NCI-H2196 (cell line): Measurements from ENCODE around the gene SCNN1G.
"Not testable (repeated sequence)": the region's sequence is repeated elsewhere in the genome, so short reads cannot be mapped to it uniquely, and the experiment has no call there.

ENCODE experiments used
- DNase-seq: peaks from one replicate; lab custom pipeline; 2025; ENCODE audit not compliant: unreplicated experiment; lab: John Stamatoyannopoulos, UW

Gene SCNN1G

GRCh38 chr16:23182679-23183542 is at the start of gene SCNN1G:
Gene SCNN1G, plus strand, starts transcription at chr16:23182745. Its CDS starts 3,527 bp downstream, at chr16:23186272.
- no peak for DNase-seq

- DNase-seq = no peak
Measured at GRCh38 chr16:23132775-23133463, 49.6 kb upstream of the SCNN1G start.

GRCh38 chr16:23134274-23134673 is 48.3 kb upstream of the SCNN1G start:
- peak; percentile 73 for DNase-seq

GRCh38 chr16:23137256-23137655 is 45.3 kb upstream of the SCNN1G start:
- DNase-seq = no peak

- no peak for DNase-seq
Measured at GRCh38 chr16:23137818-23138217, 44.7 kb upstream of the SCNN1G start.

GRCh38 chr16:23140107-23140506 is 42.4 kb upstream of the SCNN1G start:
- no peak for DNase-seq

DNA sequence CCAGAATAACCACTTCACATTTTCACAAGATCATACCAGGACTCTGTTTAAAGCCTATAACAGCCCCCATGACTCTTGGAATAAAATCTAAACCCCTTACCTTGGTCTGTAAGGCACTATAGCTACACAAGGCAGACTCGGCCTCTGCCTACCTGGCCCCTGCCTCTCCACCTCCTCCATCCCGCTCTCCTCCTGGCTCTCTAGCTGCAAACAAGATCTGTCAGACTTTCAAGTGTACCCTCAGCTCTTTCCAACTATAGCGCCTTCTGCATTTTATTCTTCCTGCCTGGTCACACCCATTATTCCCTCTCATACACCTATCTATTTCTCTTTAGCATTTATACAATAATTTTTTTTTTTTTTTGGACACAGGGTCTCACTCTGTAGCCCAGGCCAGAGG is 41.5 kb upstream of the SCNN1G start:
- DNase-seq = no peak

DNA sequence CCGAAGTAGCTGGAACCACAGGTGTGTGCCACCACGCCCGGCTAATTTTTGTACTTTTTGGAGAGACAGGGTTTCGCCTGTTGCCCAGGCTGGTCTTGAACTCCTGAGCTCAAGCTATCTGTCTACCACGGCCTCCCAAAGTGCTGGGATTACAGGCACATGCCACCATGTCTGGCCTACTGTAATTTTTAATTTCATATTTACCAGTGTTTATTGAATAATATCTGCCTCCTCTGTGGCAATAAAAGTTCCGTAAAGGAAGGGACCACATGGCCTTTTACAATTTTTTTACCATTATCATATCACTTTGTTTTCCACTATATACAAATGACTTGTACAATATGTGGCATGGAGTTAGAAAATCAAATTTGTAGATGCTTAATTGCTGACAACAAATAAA is 41.0 kb upstream of the SCNN1G start:
- no peak for DNase-seq

DNA sequence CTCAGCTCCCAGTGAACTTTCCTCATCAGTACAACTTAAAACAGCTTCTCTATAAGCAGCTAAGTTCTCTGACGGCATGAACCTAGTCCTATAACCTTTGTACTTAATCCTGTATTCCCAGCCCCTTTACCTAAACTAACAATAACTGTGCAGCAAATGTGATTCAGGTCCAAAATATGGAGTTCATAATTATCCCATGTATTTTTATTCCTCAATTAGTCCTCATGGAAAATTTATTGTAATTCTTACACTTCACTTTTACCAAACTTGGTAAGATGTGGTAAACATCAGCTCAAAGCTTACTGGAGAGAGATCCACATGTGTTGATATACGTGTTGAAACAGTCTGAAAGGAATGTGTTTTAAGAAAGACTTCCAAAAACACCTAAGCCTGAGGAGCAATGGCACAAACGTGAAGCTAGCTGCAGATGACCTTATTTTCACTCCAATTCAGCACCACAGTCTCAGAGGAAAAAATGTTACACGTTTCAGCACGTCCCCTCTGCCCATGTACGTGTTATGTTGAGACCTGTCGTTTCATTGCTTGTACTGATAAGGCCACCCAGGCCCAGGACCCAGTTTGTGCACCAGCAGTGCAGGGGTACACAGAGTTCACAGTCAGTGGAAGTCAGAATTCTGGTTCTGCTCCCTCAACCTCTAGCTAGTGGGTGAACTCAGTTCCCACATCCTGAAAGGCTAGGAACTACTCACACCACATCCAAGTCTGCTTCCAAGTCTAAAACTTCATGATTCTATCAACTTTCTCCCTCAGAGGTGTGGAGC is 40.4 kb upstream of the SCNN1G start:
- no peak for DNase-seq

DNA sequence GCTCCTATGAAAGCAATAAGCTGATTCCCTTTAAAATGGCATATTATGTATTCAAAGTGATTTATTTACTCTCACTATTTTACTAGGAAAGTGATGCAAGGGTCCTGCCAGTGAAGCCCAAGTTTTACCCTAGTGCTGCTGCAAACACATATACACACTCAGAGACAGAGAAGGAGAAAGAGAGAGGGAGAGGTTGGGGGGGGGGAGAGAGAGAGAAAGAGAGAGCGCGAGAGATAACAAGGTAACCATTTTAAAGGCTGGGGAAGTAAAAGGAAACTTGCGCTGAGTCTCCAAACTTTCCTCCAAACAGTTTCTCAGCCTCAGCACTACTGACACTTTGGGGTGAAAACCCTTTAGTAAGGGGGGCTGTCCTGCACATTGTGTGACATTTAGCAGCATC is 39.2 kb upstream of the SCNN1G start:
- no peak for DNase-seq

DNA sequence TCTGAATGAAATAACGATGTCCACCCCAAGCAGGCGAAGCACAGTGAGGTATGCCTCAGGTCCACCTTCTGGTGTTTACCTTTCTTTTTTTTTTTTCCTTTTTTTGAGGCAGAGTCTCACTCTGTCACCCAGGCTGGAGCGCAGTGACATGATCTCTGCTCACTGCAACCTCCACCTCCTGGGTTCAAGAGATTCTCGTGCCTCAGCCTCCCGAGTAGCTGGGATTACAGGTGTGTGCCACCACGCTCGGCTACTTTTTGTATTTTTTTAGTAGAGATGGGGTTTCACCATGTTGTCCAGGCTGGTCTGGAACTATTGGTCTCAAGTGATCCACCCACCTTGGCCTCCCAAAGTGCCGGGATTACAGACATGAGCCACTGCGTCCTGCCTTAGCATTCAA is 38.2 kb upstream of the SCNN1G start:
- not testable (repeated sequence) for DNase-seq

GRCh38 chr16:23145186-23145585 is 37.4 kb upstream of the SCNN1G start:
- peak; percentile 14 for DNase-seq

DNA sequence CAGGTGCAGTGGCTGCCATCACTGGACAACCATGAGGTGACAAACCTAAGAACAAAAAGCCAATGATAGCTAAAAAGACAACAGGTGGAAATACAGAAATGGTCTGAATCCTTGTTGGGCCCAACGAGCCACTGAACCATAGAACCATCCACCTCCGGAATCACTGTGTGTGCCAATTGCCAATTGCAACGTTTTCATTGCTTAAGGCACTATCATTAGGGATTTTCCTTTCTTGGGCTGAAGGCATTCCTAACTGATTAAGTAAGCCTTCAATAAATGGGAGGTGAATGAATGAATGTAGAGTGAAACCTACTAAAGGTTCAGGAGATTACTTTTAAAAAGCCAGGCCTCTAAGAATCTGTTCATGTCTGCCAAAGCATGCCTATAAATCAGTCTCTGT is 36.9 kb upstream of the SCNN1G start:
- DNase-seq = no peak

DNA sequence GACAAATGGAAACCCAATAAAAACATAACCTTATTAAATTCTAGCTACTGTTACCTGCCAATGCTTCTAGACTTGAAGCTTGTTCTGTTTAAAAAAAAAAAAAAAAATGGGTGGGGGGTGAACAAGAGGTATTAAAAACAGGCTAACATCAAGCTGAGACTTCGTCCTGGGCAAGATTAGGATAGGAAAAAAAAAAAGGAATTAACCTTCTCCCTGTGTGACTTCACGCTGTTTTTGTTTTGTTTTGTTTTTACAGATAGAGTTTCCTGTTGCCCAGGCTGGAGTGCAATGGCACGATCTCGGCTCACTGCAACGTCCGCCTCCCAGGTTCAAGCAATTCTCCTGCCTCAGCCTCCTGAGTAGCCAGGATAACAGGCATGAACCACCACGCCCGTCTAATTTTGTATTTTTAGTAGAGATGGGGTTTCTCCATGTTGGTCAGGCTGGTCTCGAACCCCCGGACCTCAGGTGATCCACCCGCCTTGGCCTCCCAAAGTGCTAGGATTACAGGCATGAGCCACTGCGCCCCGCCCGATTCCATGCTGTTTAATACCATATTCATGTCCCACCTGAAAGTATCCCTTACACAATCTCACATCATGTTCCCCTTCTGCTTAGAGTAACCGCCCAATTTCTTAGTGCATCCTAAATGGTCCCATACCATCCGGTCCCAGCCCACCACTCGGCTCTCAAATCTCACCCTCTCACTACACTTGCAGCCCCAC is 35.5 kb upstream of the SCNN1G start:
- no peak for DNase-seq

DNA sequence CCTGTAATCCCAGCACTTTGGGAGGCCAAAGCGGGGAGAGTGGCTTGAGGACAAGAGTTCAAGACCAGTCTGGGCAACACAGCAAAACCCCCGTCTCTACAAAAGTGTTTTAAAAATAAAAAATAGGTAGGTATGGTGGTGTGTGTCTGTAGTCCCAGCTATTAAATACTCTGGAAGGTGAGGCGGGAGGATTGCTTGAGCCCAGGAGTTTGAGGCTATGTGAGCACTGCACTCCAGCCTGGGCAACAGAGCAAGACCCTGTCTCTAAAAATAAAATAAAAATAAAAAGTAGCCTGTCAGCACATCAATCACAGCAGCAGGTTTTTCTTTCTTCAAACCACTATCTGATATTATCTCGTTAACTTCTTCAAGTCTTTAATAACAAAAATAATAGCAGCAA is 34.9 kb upstream of the SCNN1G start:
- DNase-seq = no peak

GRCh38 chr16:23148166-23148512 is 34.4 kb upstream of the SCNN1G start:
- no peak for DNase-seq

DNA sequence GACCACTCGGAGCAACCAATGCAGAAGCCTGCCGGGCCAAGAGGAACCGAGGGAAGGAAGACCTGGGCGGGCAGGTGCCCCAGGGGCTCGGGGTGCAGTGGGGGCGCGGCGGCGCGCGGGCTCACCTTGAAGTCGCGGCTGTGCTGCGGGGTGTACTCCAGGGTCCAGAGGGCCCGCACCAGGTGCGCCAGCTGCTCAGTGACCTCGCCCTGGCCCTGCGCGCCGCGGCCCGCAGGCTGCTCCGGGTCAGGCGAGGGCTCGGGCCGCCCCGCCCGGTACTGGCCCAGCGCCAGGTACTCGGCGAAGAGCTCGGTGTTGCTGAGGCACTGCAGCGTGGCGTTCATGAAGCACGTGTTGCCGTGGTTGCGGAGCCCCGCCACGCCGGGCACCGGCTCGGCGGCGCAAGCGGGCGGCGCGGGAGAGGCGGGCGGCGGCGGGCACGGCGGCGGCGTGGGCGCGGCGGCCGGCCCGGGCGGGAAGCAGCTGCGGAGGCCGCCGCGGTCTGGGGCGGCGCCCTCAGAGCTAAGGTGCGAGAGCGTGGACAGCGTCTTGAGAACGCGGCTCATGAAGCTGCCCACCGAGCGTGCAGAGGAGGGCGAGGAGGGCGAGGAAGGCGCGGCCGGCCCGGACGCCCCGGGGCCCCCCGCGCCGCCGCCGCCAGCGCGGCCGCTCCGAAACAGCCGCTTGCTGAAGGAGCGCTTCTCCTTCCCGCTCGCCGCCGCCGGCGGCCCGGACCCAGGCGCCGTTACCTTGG is 33.9 kb upstream of the SCNN1G start:
- DNase-seq = peak; percentile 73

- DNase-seq = peak; percentile 97
Measured at GRCh38 chr16:23149267-23149992, 33.1 kb upstream of the SCNN1G start, which contains the start of gene USP31. Gene USP31, minus strand, starts transcription at chr16:23149452. Its CDS starts 182 bp downstream, at chr16:23149270.

DNA sequence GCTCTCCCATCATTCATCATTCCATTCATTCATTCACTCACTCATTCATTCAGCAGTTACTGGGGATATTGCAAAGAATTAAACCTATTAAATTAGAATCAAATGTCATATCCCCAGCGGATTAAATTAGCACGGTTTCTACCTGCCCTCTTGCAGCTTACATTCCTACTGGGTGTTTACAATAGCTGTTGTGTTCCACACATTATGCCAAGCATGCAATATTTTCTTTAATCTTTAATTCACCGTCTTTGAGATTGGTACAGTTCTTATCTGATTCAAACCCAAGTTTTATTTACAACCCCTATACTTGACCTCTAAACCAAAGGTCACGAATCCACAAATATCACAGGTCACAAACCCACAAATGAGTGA is 32.6 kb upstream of the SCNN1G start:
- no peak for DNase-seq
